K562 (cell line): ENCODE results near the gene COMMD1.

Experiments
- ARNT ChIP-seq, 2 experiments: fragments of 450-650 bp; IDR thresholded peaks; 2 replicates each; pipeline ENCODE4 v1.6.1; 2016; ENCODE audit warnings: mild to moderate bottlenecking in 1 of 2
- DPF2 ChIP-seq: fragments of 450-650 bp; IDR thresholded peaks from 2 replicates; pipeline ENCODE4 v1.6.1; 2016
- HNRNPLL ChIP-seq: fragments of 200-400 bp; formaldehyde crosslinking; IDR thresholded peaks from 2 replicates; pipeline ENCODE4 v1.6.1; 2017; ENCODE audit warnings: low read length, low read depth, mild to moderate bottlenecking; ENCODE audit not compliant: poor library complexity, severe bottlenecking
- YY1 ChIP-seq, 3 experiments: IDR thresholded peaks; 2 replicates each; pipeline ENCODE4 v1.6.1; 2011; ENCODE audit warnings: low read length in 2 of 3, mild to moderate bottlenecking in 2 of 3, moderate library complexity in 2 of 3, borderline replicate concordance in 1 of 3, control low read depth in 1 of 3, low read depth in 1 of 3; ENCODE audit not compliant: insufficient read depth in 3 of 3, insufficient replicate concordance in 2 of 3, control insufficient read depth in 1 of 3, insufficient read length in 1 of 3; ENCODE audit errors: extremely low read depth in 1 of 3
- ZNF197 ChIP-seq: fragments of 200-800 bp; sonication (Bioruptor generic); IDR thresholded peaks from 2 replicates; pipeline ENCODE4 v1.6.1; 2016; ENCODE audit warnings: low read depth, missing genetic modification characterization, missing compliant biosample characterization
- ZNF274 ChIP-seq: IDR thresholded peaks from 2 replicates; pipeline ENCODE4 v1.6.1; 2011; ENCODE audit warnings: low read depth, mild to moderate bottlenecking, low read length, moderate library complexity, borderline replicate concordance
- ZNF431 ChIP-seq: sonication (generic); formaldehyde crosslinking; IDR thresholded peaks from 2 replicates; pipeline ENCODE4 v1.8.0; 2022; ENCODE audit warnings: mild to moderate bottlenecking, missing genetic modification reagents
- TF ChIP-seq, protein P1 (sequence below), 3 experiments: IDR thresholded peaks in 2 of 3; conservative IDR thresholded peaks in 1 of 3; 2 replicates each; pipeline ENCODE4 v1.5.1; 2011 to 2012; ENCODE audit warnings: low read length in 3 of 3, mild to moderate bottlenecking in 3 of 3, control low read depth in 2 of 3, improper control_type of control experiment in 1 of 3, inconsistent platforms in 1 of 3, low read depth in 1 of 3, mixed read lengths in 1 of 3, moderate library complexity in 1 of 3; ENCODE audit not compliant: insufficient read depth in 2 of 3
- TF ChIP-seq, protein P2 (sequence below), 2 experiments: fragments of 450-650 bp in 1 of 2; sonication (generic) in 1 of 2; formaldehyde crosslinking in 1 of 2; IDR thresholded peaks in 1 of 2; conservative IDR thresholded peaks in 1 of 2; 2 replicates each; pipeline versions ENCODE4 v1.6.1 to v1.8.1; 2016 to 2023; ENCODE audit warnings: mild to moderate bottlenecking in 2 of 2, moderate library complexity in 2 of 2, inconsistent platforms in 1 of 2, missing genetic modification reagents in 1 of 2
- TF ChIP-seq, protein P3 (sequence below): conservative IDR thresholded peaks from 2 replicates; pipeline ENCODE4 v1.6.1; 2011; ENCODE audit warnings: low read depth, mild to moderate bottlenecking, low read length; ENCODE audit not compliant: control insufficient read depth
- TF ChIP-seq, protein P4 (sequence below): sonication (generic); formaldehyde crosslinking; IDR thresholded peaks from 2 replicates; pipeline ENCODE4 v1.8.0; 2022; ENCODE audit warnings: mild to moderate bottlenecking, low read depth, missing genetic modification reagents

DNA sequence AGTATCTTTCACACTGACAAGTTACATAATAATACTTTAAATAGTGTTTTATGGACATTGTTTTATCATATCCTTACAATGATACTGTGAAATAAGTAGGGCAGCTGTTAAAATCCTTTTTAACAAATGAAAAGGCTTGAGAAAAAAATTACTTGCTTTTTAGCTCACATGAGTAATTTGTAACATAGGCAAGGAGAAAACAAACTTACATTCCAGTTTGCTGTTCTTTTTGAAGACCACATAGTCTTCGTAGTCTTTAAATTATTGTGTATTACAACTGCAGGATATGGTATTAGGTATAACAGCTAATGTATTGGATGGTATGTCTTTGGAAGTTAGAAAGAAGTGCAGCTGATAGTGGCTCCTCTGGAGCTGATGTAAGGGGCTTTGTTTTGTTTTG lies 130.8 kb downstream of the COMMD1 start:
- no peak for TF ChIP-seq DPF2
- TF ChIP-seq, protein P1, sequence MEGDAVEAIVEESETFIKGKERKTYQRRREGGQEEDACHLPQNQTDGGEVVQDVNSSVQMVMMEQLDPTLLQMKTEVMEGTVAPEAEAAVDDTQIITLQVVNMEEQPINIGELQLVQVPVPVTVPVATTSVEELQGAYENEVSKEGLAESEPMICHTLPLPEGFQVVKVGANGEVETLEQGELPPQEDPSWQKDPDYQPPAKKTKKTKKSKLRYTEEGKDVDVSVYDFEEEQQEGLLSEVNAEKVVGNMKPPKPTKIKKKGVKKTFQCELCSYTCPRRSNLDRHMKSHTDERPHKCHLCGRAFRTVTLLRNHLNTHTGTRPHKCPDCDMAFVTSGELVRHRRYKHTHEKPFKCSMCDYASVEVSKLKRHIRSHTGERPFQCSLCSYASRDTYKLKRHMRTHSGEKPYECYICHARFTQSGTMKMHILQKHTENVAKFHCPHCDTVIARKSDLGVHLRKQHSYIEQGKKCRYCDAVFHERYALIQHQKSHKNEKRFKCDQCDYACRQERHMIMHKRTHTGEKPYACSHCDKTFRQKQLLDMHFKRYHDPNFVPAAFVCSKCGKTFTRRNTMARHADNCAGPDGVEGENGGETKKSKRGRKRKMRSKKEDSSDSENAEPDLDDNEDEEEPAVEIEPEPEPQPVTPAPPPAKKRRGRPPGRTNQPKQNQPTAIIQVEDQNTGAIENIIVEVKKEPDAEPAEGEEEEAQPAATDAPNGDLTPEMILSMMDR (IDR thresholded peaks at IDR 0.05 in 2 of 3, conservative IDR thresholded peaks at IDR 0.05 in 1 of 3; ENCODE audit: insufficient read depth in 2 of 3, low read depth in 1 of 3, low read length in 3 of 3): no peak
- TF ChIP-seq ARNT (IDR thresholded peaks at IDR 0.05): no peak
- TF ChIP-seq ZNF431: no peak
- no peak for TF ChIP-seq ZNF197 (CRISPR knock-in tag)
- no peak for TF ChIP-seq YY1 (IDR thresholded peaks at IDR 0.05; ENCODE audit: borderline replicate concordance in 1 of 3, control insufficient read depth in 1 of 3, extremely low read depth in 1 of 3, insufficient read depth in 3 of 3, insufficient read length in 1 of 3, insufficient replicate concordance in 2 of 3, low read depth in 1 of 3, low read length in 2 of 3)
- TF ChIP-seq HNRNPLL: no peak
- no peak for TF ChIP-seq ZNF274
- TF ChIP-seq, protein P2, sequence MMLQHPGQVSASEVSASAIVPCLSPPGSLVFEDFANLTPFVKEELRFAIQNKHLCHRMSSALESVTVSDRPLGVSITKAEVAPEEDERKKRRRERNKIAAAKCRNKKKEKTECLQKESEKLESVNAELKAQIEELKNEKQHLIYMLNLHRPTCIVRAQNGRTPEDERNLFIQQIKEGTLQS (IDR thresholded peaks at IDR 0.05): no peak
- TF ChIP-seq, protein P2 (CRISPR knock-in tag; conservative IDR thresholded peaks at IDR 0.05): no peak
- TF ChIP-seq, protein P3, sequence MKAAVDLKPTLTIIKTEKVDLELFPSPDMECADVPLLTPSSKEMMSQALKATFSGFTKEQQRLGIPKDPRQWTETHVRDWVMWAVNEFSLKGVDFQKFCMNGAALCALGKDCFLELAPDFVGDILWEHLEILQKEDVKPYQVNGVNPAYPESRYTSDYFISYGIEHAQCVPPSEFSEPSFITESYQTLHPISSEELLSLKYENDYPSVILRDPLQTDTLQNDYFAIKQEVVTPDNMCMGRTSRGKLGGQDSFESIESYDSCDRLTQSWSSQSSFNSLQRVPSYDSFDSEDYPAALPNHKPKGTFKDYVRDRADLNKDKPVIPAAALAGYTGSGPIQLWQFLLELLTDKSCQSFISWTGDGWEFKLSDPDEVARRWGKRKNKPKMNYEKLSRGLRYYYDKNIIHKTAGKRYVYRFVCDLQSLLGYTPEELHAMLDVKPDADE: no peak
- TF ChIP-seq, protein P4, sequence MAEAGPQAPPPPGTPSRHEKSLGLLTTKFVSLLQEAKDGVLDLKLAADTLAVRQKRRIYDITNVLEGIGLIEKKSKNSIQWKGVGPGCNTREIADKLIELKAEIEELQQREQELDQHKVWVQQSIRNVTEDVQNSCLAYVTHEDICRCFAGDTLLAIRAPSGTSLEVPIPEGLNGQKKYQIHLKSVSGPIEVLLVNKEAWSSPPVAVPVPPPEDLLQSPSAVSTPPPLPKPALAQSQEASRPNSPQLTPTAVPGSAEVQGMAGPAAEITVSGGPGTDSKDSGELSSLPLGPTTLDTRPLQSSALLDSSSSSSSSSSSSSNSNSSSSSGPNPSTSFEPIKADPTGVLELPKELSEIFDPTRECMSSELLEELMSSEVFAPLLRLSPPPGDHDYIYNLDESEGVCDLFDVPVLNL (CRISPR knock-in tag): no peak
